NCI-H1105 treated with DMSO at 0.1 percent for 48 hours (cell line): Measurements from ENCODE around the gene CCL17.
"Not testable (repeated sequence)": the region's sequence is repeated elsewhere in the genome, so short reads cannot be mapped to it uniquely, and the experiment has no call there.

Source experiments
- DNase-seq: peaks from one replicate; lab custom pipeline; 2025; lab: John Stamatoyannopoulos, UW

CCL17 gene

GRCh38 chr16:57403965-57404817 is at the start of gene CCL17:
Gene CCL17, plus strand, starts transcription at chr16:57404767. Its CDS starts 9,166 bp downstream, at chr16:57413933.
- DNase-seq: no peak

DNA sequence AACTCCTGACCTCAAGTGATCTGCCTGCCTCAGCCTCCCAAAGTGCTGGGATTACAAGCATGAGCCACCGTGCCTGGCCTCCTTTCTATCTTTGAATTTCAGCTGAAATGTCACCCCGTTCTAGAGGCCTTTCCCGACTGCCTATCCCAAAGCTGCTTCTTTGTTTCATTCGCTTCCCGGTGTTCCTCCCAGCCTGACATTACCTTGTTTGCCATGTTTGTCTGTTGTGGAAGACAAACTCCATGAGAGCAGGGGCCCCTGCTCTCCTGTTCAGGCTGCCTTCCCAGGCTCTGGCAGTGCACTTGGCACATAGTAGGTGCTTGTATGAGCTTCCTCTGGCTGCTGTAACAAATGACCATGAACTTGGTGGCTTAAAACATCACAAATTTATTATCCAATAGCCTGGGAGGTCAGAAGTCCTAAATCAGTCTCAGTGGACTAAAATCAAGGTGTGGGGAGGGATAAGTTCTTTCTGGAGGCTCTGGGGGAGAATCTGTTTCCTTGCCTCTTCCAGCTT is 48.6 kb upstream of the CCL17 start:
- DNase-seq: no peak

- DNase-seq: no peak
Observed at GRCh38 chr16:57356547-57356946, 48.0 kb upstream of the CCL17 start.

DNA sequence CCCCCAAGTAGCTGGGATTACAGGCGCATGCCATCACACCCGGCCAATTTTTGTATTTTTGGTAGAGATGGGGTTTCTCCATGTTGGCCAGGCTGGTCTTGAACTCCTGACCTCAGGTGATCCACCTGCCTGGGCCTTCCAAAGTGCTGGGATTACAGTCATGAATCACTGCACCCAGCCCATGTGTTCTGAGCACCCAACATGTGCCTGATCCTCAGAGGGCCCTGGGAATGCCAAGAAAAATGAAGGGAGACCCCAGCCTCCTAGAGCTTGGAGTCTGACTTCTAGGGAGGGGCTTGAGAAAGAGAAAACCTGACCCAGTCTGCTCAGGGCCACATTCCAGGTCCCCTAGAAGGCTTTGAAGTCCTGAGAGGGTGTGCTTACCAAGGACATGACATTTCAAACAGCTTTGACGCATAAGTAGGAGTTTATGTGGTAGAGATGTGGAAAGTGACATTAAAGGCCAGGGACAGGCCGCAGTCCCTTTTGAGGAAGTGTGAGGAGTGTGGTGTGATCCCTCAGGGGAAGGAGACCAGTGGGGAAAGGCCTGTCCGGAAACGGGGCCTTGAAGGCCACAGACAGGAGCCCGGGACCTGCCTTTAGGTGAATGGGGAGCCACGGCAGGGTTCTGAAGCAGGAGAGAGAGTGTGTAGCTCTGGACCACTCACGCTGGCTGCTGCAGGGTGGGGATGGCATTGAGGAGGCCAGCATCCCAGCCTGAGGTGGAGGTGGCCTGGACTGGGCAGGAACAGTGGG is 47.1 kb upstream of the CCL17 start:
- no peak for DNase-seq

DNA sequence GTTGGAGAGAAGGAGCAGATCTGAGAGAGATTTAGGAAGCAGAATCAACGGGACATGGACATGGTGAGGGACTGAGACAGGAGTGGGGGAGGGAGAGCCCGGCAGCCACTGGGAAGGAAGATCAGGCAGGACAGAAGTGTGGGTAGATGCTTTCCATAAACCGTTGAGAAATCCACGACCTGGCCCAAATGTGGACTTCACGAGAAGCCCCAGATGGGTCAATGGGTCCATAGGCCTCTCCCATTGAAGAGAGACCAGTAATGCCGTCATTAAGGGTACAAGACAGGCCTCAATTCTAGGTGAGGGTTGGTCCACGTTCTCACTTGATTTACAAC is 46.5 kb upstream of the CCL17 start:
- DNase-seq: no peak

DNA sequence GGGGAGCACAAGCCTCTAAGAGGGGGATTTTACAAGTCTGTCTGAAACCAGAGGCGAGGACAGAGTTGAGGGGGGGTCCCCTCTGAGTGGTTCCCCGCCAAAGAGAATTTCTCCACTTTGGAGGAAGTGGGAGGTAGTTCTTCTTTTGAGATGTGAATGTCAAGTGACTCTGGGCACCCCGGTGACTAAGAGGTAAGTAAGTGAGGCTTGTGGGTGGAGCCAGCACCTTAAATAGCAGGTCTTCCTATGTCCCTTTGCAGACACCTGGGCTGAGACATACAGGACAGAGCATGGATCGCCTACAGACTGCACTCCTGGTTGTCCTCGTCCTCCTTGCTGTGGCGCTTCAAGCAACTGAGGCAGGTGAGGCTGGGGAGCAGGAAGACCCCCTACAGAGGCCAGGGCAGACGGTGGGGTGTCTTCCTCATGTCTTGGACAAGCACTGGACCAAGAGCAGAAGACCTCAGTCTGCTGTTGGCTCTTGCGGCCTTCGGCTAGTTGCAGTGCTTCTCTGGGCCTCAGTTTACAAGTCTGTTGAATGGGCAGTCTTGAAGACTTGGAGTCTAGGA is 46.0 kb upstream of the CCL17 start, which contains the start of gene CCL22:
TSS of gene CCL22 (plus strand) at position 257 of the 569 bp plus-strand sequence. CDS start at position 291, 34 bp downstream.
- DNase-seq: no peak

DNA sequence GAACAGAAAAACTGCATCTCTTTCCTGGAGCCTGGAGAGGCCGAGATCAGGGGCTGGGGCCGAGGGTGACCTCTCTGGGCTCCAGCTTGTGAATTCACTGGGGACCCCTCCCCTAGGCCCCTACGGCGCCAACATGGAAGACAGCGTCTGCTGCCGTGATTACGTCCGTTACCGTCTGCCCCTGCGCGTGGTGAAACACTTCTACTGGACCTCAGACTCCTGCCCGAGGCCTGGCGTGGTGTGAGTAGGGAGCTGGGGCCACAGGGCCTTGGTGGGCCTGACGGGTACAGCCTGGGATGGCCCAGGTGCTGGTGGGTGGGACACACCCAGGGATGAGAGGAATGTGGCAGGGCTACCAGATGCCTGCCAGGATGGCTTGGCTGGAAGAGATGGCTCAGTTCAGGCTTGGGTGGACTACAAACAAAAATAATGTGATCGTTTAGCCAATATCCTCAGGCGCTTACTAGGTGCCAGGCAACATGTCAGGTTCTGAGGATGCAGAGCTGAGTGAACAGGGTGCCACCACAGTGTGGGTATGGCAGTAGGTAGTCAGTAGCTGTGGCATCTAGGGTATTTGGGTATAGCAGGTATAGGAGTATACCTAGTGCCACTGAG is 44.1 kb upstream of the CCL17 start:
- DNase-seq: no peak

DNA sequence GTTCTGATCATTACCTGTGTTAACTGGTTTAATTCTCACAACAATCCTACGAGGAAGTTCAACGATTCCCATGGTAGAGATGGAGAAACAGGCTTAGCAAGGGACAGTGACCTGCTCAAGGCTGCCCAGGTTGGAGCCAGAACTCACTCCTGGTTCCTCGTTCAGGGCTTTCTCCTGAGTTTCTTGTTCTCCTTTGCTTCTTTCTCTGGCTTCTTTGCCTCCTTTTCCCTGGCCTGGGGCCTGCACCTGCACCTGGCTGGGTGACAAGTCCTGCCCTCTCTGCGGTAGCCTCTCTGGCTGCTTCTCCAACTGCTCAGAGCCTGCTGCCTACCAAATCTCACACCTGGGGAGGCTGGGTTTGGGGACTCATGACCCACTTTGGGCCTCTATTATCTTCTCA is 43.2 kb upstream of the CCL17 start:
- no peak for DNase-seq

DNA sequence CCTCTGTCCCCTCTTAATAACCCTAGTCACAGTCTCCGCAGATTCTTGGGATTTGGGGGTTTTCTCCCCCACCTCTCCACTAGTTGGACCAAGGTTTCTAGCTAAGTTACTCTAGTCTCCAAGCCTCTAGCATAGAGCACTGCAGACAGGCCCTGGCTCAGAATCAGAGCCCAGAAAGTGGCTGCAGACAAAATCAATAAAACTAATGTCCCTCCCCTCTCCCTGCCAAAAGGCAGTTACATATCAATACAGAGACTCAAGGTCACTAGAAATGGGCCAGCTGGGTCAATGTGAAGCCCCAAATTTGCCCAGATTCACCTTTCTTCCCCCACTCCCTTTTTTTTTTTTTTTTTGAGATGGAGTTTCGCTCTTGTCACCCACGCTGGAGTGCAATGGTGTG is 40.4 kb upstream of the CCL17 start:
- no peak for DNase-seq

DNA sequence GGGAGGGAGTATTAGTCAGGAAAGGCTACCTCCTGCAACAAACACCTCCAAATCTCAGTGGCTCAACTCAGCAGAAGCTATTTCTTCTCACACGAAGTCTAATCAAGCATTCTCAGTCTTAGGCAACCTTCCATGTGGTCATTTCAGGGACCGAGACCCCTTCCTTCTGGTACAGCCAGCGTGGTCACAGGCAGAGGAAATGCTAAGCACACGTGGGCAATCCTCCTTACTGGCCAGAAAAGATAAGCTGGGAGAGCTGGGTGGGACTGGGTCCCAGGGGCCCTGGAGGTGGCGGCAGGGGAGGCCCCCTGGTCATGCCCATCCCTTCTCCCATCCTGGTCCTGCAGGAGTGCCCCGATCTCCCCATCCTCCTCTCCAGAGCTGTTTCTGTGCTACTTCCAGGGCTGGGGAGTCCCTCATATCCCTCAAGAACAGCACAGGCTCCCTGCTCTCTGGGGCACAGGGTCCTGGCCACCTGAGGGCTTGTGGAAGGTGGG is 38.0 kb upstream of the CCL17 start:
- no peak for DNase-seq

- DNase-seq: no peak
Observed at GRCh38 chr16:57367116-57367752, 37.3 kb upstream of the CCL17 start.

GRCh38 chr16:57371494-57372371 is 32.8 kb upstream of the CCL17 start:
- DNase-seq: no peak

GRCh38 chr16:57372372-57373116 is 32.0 kb upstream of the CCL17 start, which contains the start of gene CX3CL1:
Gene CX3CL1, plus strand, starts transcription at chr16:57372490. Its CDS starts 79 bp downstream, at chr16:57372569.
- DNase-seq: no peak

GRCh38 chr16:57373117-57373947 is 31.2 kb upstream of the CCL17 start:
- DNase-seq: no peak

GRCh38 chr16:57374067-57374534 is 30.5 kb upstream of the CCL17 start:
- DNase-seq: no peak

DNA sequence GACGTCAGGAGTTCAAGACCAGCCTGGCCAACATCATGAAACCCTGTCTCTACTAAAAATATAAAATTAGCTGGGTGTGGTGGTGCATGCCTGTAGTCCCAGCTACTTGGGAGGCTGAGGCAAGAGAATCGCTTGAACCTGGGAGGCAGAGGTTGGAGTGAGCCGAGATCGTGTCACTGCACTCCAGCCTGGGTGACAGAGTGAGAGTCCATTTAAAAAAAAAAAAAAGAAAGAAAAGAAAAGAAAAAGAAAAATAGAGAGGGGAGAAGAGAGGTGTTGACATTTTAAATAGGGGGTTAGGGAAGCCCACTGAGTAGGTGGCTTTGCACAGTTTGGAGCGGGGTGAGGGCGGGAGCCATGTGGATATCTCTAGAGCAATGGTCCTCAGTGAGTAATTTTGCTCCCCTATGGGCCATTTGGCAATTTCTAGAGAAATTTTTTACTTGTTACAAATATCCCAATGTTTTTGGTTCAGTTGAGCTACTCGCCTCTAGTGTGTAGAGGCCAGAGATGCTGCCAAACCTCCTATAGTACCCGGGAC is 29.6 kb upstream of the CCL17 start:
- not testable (repeated sequence) for DNase-seq

- DNase-seq: no peak
Observed at GRCh38 chr16:57376313-57376818, 28.2 kb upstream of the CCL17 start.
